ENCODE data around the gene XIRP1.

The XIRP1 gene

DNA sequence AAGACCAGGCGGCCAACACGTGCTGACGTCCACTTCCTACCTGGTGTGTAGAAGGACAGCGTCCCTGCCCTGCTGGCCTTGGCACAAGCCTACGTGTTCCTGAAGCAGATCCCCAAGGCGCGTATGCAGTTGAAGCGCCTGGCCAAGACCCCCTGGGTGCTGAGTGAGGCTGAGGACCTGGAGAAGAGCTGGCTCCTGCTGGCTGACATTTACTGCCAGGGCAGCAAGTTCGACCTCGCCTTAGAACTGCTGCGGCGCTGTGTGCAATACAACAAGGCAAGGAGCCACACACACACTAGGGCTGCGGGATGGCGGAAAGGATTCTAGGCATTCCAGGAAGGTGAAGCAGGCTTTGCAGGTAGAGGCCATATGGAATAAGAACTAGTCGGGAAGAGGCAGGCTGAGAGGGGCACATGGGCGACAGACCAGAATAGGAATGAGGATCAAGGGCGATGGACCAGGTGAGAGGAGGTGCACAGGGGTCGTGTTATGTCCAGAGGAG lies 54.9 kb downstream of the XIRP1 start:
- Histone ChIP-seq H3K27me3 (ENCODE audit: control insufficient read depth, low read length) (no peaks in the 10 kb centered on the region), H3K27ac (ENCODE audit: low read depth, low read length) (no peak overlapping the region), H3K4me2 (ENCODE audit: low read length) (no peak overlapping the region), H3K79me2 (ENCODE audit: control insufficient read depth, low read length) (peaks cover 4% of the 10 kb centered on the region), H3F3A (ENCODE audit: control insufficient read depth, insufficient read depth) (no peaks in the 10 kb centered on the region; the same call in 1 of the 2 replicates), H3K9me3 (ENCODE audit: control insufficient read depth, insufficient read depth, low read length) (no peaks in the 10 kb centered on the region), H3K4me3 (ENCODE audit: low read length) (no peak overlapping the region), H3K4me1 (ENCODE audit: control insufficient read depth, low read length) (peaks cover 13% of the 10 kb centered on the region), H4K20me1 (ENCODE audit: control insufficient read depth, insufficient read depth, low read depth, low read length) (no peaks in the 10 kb centered on the region), H3K9me2 (replicated peaks; ENCODE audit: control insufficient read depth, low read length) (no peaks in the 10 kb centered on the region), H3K36me3 (ENCODE audit: control insufficient read depth, low read length) (peaks cover 30% of the 10 kb centered on the region)
- TF ChIP-seq, protein P1, sequence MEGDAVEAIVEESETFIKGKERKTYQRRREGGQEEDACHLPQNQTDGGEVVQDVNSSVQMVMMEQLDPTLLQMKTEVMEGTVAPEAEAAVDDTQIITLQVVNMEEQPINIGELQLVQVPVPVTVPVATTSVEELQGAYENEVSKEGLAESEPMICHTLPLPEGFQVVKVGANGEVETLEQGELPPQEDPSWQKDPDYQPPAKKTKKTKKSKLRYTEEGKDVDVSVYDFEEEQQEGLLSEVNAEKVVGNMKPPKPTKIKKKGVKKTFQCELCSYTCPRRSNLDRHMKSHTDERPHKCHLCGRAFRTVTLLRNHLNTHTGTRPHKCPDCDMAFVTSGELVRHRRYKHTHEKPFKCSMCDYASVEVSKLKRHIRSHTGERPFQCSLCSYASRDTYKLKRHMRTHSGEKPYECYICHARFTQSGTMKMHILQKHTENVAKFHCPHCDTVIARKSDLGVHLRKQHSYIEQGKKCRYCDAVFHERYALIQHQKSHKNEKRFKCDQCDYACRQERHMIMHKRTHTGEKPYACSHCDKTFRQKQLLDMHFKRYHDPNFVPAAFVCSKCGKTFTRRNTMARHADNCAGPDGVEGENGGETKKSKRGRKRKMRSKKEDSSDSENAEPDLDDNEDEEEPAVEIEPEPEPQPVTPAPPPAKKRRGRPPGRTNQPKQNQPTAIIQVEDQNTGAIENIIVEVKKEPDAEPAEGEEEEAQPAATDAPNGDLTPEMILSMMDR (IDR thresholded peaks at IDR 0.05; ENCODE audit: low read depth, low read length, poor library complexity, severe bottlenecking) = no peak
- TF ChIP-seq EZH2phosphoT487 (IDR thresholded peaks at IDR 0.05; ENCODE audit: borderline replicate concordance, low read length) = no peak

DNA sequence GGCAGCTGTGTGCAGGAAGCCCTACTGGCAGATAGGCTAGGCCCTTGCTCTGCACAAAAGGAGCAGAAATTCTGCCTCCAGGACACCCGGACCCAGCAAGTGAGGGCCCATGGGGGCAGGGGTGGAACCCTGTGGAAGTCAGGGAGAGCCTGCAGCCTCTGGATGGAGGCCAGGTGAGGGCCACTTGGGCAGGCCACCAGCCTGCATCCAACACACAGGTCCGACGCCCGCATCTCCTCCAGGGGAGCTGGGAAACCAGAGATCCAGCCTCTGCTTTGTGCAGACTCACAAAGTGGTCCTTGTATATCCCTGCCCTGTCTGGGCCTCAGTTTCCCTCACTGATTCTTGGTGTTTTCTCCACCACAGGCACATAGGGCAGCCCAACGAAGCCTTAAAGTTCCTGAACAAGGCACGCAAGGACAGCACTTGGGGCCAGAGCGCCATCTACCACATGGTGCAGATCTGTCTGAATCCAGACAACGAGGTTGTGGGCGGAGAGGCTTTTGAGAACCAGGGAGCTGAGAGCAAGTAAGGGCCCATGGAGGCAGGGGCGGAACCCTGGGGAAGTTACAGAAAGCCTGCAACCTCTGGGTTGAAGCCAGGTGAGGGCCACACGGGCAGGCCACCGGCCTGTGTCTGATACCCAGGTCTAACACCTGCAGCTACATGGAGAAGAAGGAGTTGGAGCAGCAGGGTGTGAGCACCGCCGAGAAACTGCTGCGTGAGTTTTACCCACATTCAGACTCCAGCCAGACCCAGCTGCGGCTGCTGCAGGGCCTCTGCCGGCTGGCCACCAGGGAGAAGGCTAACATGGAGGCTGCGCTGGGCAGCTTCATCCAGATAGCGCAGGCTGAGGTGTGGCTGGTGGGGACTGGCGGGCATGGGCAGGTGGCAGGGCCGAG lies 55.6 kb downstream of the XIRP1 start:
- Histone ChIP-seq H4K20me1 (ENCODE audit: control insufficient read depth, insufficient read depth, low read depth, low read length) (no peaks in the 10 kb centered on the region), H3F3A (ENCODE audit: control insufficient read depth, insufficient read depth) (no peaks in the 10 kb centered on the region), H3K36me3 (ENCODE audit: control insufficient read depth, low read length) (peaks cover 23% of the 10 kb centered on the region), H3K9me2 (replicated peaks; ENCODE audit: control insufficient read depth, low read length) (no peaks in the 10 kb centered on the region), H3K9me3 (ENCODE audit: control insufficient read depth, insufficient read depth, low read length) (no peaks in the 10 kb centered on the region), H3K27me3 (ENCODE audit: control insufficient read depth, low read length) (no peaks in the 10 kb centered on the region), H3K4me1 (ENCODE audit: control insufficient read depth, low read length) (peaks cover 7% of the 10 kb centered on the region), H3K4me2 (ENCODE audit: low read length) (no peak overlapping the region), H3K27ac (ENCODE audit: low read depth, low read length) (no peak overlapping the region), H3K79me2 (ENCODE audit: control insufficient read depth, low read length) (no peaks in the 10 kb centered on the region; the same call in 1 of the 2 replicates), H3K4me3 (ENCODE audit: low read length) (no peak overlapping the region)
- no peak for TF ChIP-seq EZH2phosphoT487 (IDR thresholded peaks at IDR 0.05; ENCODE audit: borderline replicate concordance, low read length)
- TF ChIP-seq, protein P1 (IDR thresholded peaks at IDR 0.05; ENCODE audit: low read depth, low read length, poor library complexity, severe bottlenecking) = no peak

DNA sequence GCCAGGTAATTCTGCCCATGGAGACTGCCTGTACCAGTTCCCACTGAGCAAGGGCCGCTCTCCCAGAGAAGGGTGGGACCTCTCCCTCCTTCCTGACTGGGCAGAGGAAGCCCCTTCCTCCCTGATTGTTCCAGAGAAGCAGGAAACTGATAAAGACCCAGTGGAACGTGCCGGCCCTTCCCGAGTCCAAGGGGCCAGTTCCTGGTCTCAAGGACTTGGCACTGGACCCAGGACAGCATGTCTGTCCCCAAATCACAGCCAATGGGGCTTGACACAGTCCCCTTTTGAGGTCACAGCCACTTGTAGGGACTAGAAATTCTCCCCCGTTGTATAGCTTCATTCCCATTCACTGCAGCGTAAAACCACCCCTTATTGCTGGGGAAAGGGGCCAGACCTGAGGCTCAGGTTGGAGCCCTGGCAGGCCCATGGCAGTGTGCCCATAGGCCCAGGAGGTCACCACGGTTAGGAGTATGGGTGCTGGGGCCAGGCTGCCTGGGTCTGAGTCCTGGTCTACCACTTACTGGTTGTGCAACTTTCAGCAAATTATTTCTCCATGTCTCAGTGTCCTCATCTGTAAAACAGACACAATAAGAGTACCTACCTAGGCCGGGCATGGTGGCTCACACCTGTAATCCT lies 57.1 kb downstream of the XIRP1 start:
- H3K36me3 ChIP-seq (ENCODE audit: control insufficient read depth, low read length) = peaks cover 8% of the 10 kb centered on the region
- H3K4me3 ChIP-seq (ENCODE audit: low read length) = no peak overlapping the region
- H3K9me2 ChIP-seq (replicated peaks; ENCODE audit: control insufficient read depth, low read length) = no peaks in the 10 kb centered on the region
- no peaks in the 10 kb centered on the region for H3K27me3 ChIP-seq (ENCODE audit: control insufficient read depth, low read length)
- no peaks in the 10 kb centered on the region for H3K79me2 ChIP-seq (ENCODE audit: control insufficient read depth, low read length)
- no peaks in the 10 kb centered on the region for H3K4me1 ChIP-seq (ENCODE audit: control insufficient read depth, low read length)
- H3F3A ChIP-seq (ENCODE audit: control insufficient read depth, insufficient read depth) = no peaks in the 10 kb centered on the region
- TF ChIP-seq EZH2phosphoT487 (IDR thresholded peaks at IDR 0.05; ENCODE audit: borderline replicate concordance, low read length) = no peak
- TF ChIP-seq, protein P1 (IDR thresholded peaks at IDR 0.05; ENCODE audit: low read depth, low read length, poor library complexity, severe bottlenecking) = no peak
- H3K9me3 ChIP-seq (ENCODE audit: control insufficient read depth, insufficient read depth, low read length) = no peaks in the 10 kb centered on the region
- H3K27ac ChIP-seq (ENCODE audit: low read depth, low read length) = no peak overlapping the region
- no peak overlapping the region for H3K4me2 ChIP-seq (ENCODE audit: low read length)
- H4K20me1 ChIP-seq (ENCODE audit: control insufficient read depth, insufficient read depth, low read depth, low read length) = no peaks in the 10 kb centered on the region

All from DOHH2 (cell line).